ENCODE measurements around the gene INSL4. TPM values are rescaled to one million over a fixed set of nuclear protein-coding genes. Genes with fewer than 3 reads are reported as not detected.

INSL4 gene
- total RNA-seq, 6 experiments from 2014 or later: not detected

- Histone ChIP-seq H3K27ac (no peak overlapping the region), H3K9me3 (no peaks in the 10 kb centered on the region), H3K4me1 (no peaks in the 10 kb centered on the region), H3K36me3 (no peaks in the 10 kb centered on the region), H3K4me3 (no peak overlapping the region), H3K27me3 (no peaks in the 10 kb centered on the region)
- ATAC-seq: no peak
- no peak for DNase-seq
- no peak for TF ChIP-seq POLR2A (IDR thresholded peaks at IDR 0.05)
- no peak for TF ChIP-seq CTCF (IDR thresholded peaks at IDR 0.05)
- intact Hi-C loops (cut with DNase I): no loop called here
- 30% methylated on average over 2 of the region's 10 CpGs for WGBS (ENCODE audit: insufficient coverage, low coverage, low lambda C conversion rate, missing lambda C conversion rate)
Observed at GRCh38 chr9:5188060-5188984, 42.9 kb upstream of the INSL4 start.

GRCh38 chr9:5191985-5192384, 39.2 kb upstream of the INSL4 start:
- intact Hi-C loops (cut with DNase I): no loop called here
- Histone ChIP-seq H3K4me3 (no peak overlapping the region), H3K4me1 (no peaks in the 10 kb centered on the region), H3K9me3 (no peaks in the 10 kb centered on the region), H3K36me3 (no peaks in the 10 kb centered on the region), H3K27me3 (no peaks in the 10 kb centered on the region), H3K27ac (no peak overlapping the region)
- WGBS (ENCODE audit: insufficient coverage, low coverage, low lambda C conversion rate, missing lambda C conversion rate): 50% methylated on average over 3 of the region's 3 CpGs
- ATAC-seq (no peak), DNase-seq (no peak)
- no peak for TF ChIP-seq POLR2A (IDR thresholded peaks at IDR 0.05)
- TF ChIP-seq CTCF (IDR thresholded peaks at IDR 0.05): no peak

- Histone ChIP-seq H3K4me3 (no peak overlapping the region), H3K4me1 (no peaks in the 10 kb centered on the region), H3K36me3 (no peaks in the 10 kb centered on the region), H3K27ac (no peak overlapping the region), H3K9me3 (no peaks in the 10 kb centered on the region), H3K27me3 (no peaks in the 10 kb centered on the region)
- intact Hi-C loops (cut with DNase I): no loop called here
- WGBS (ENCODE audit: insufficient coverage, low coverage, low lambda C conversion rate, missing lambda C conversion rate): 49% methylated on average over 2 of the region's 2 CpGs
- ATAC-seq (no peak), DNase-seq (no peak)
- TF ChIP-seq CTCF (IDR thresholded peaks at IDR 0.05) (no peak), POLR2A (IDR thresholded peaks at IDR 0.05) (no peak)
Observed at GRCh38 chr9:5193345-5193744, 37.9 kb upstream of the INSL4 start.

GRCh38 chr9:5195463-5195862, 35.8 kb upstream of the INSL4 start:
- peak in 3 of 4 donors; percentile 25 to 32 (median 29) for ATAC-seq
- no peak overlapping the region for H3K27ac ChIP-seq

More at GRCh38 chr9:5195463-5195862, 35.8 kb upstream of the INSL4 start:
- no peaks in the 10 kb centered on the region for H3K27me3 ChIP-seq
- H3K9me3 ChIP-seq: no peaks in the 10 kb centered on the region
- H3K4me1 ChIP-seq: no peaks in the 10 kb centered on the region
- H3K36me3 ChIP-seq: no peaks in the 10 kb centered on the region
- TF ChIP-seq POLR2A (IDR thresholded peaks at IDR 0.05) (no peak), CTCF (IDR thresholded peaks at IDR 0.05) (no peak)
- 33% methylated on average over 1 of the region's 1 CpG for WGBS (ENCODE audit: insufficient coverage, low coverage, low lambda C conversion rate, missing lambda C conversion rate)
- H3K4me3 ChIP-seq: no peak overlapping the region
- DNase-seq: no peak
- intact Hi-C loops (cut with DNase I): no loop called here
